Esophagus squamous epithelium (tissue), 5 donors: ENCODE results near the gene RINL. TPM values are rescaled to one million over a fixed set of nuclear protein-coding genes. Genes with fewer than 3 reads are reported as not detected.
A peak's percentile ranks its signal among the peaks of the same experiment; 100 is the strongest.

Experiments used
- DNase-seq: peaks from one replicate; lab custom pipeline; 2025; lab: John Stamatoyannopoulos, UW
- H3K27ac ChIP-seq, 4 donors: fragments of 200-600 bp; sonication (generic); one replicate each; pipeline ENCODE4 v1.5.1; 2016 to 2019; ENCODE audit warnings: mild to moderate bottlenecking in 1 of 4
- H3K27me3 ChIP-seq, 4 donors: fragments of 200-600 bp; sonication (generic); 1 replicate in 3 of 4; 2 replicates in 1 of 4; pipeline versions ENCODE4 v1.5.1 to v1.6.0; 2017 to 2021; ENCODE audit warnings: antibody characterized with exemption in 1 of 4
- H3K36me3 ChIP-seq, 3 donors: fragments of 200-600 bp; sonication (generic); one replicate each; pipeline ENCODE4 v1.5.1; 2016 to 2019
- H3K4me1 ChIP-seq, 3 donors: fragments of 200-600 bp; sonication (generic); one replicate each; pipeline ENCODE4 v1.5.1; 2017 to 2019
- H3K4me3 ChIP-seq, 4 donors: fragments of 200-600 bp; sonication (generic); 1 replicate in 3 of 4; 2 replicates in 1 of 4; pipeline ENCODE4 v1.5.1; 2016 to 2019; ENCODE audit warnings: mild to moderate bottlenecking in 2 of 4, moderate library complexity in 1 of 4
- H3K9me3 ChIP-seq, 3 donors: fragments of 200-600 bp; sonication (generic); one replicate each; pipeline ENCODE4 v1.5.1; 2016 to 2019
- CTCF ChIP-seq, 6 experiments: fragments of 450-650 bp in 4 of 6; fragments of 200-600 bp in 2 of 6; sonication (generic) in 2 of 6; IDR thresholded peaks; one replicate each; pipeline ENCODE4 v1.5.1; 2016 to 2019; ENCODE audit warnings: antibody characterized with exemption in 6 of 6, mild to moderate bottlenecking in 4 of 6, moderate library complexity in 4 of 6
- POLR2A ChIP-seq, 4 donors: fragments of 450-650 bp; IDR thresholded peaks; one replicate each; pipeline ENCODE4 v1.6.1; 2017; ENCODE audit warnings: antibody characterized with exemption in 4 of 4, mild to moderate bottlenecking in 4 of 4, moderate library complexity in 3 of 4
- WGBS, 2 donors: methylation state at CpG; one replicate each; pipeline ENCODE4 v1.1.5; 2018; 5-methylcytosine and 5-hydroxymethylcytosine counted together
- intact Hi-C: fragments of 100-400 bp; cut with DNase I; formaldehyde crosslinking; loops from one replicate; pipeline ENCODE4 v1.15.0; 2022
- total RNA-seq, 4 donors: library from RNA; depleted of rRNA; stranded (reverse); fragments of >200 nt; gene quantifications; one replicate each; pipeline ENCODE4 v1.1.0, GENCODE V29; 2016
- donor health status: DM: yes; HTN: yes; CAD: no.

RINL gene
- total RNA-seq, 4 donors from 2014 or later, result 4.8 to 14.9 (median 5.7) TPM

GRCh38 chr19:38899447-38900201, 21.5 kb upstream of the RINL start, which contains the start of the genes NFKBIB and SIRT2:
TSS of gene NFKBIB (plus strand) at chr19:38899969. CDS start at chr19:38900033, 64 bp downstream.
TSS of gene SIRT2 (minus strand) at chr19:38899618. CDS start at chr19:38899521, 97 bp downstream.
- DNase-seq, result peak; percentile 100
- WGBS, 2 donors, result 0% methylated on average over 17 to 31 of the region's 64 CpGs
- Histone ChIP-seq H3K27me3 (no peaks in the 10 kb centered on the region), H3K9me3 (no peaks in the 10 kb centered on the region), H3K4me3 (peak within 1 kb of the TSS; percentile 72 to 99 (median 84)), H3K36me3 (peaks cover 0 to 16% (median 0%) of the 10 kb centered on the region in 3 donors), H3K27ac (peak within 1 kb of the TSS; percentile 94 to 99 (median 96)), H3K4me1 (peaks cover 20 to 53% (median 20%) of the 10 kb centered on the region in 3 donors)
- intact Hi-C loops, result no loop called here
- TF ChIP-seq CTCF (IDR thresholded peaks at IDR 0.05) (peak in 1 of 6 experiments; percentile 37), POLR2A (IDR thresholded peaks at IDR 0.05) (peak in 3 of 4 donors; percentile 68 to 87 (median 81))

GRCh38 chr19:38898788-38899446, 20.8 kb upstream of the RINL start:
- Histone ChIP-seq H3K9me3 (no peaks in the 10 kb centered on the region), H3K4me3 (peak overlapping the region; percentile 62 to 99 (median 76)), H3K27ac (peak overlapping the region; percentile 92 to 99 (median 95)), H3K36me3 (peaks cover 0 to 14% (median 0%) of the 10 kb centered on the region in 3 donors), H3K27me3 (no peaks in the 10 kb centered on the region), H3K4me1 (peaks cover 20 to 53% (median 20%) of the 10 kb centered on the region in 3 donors)
- TF ChIP-seq CTCF (IDR thresholded peaks at IDR 0.05) (peak in 1 of 6 experiments; percentile 1), POLR2A (IDR thresholded peaks at IDR 0.05) (no peak)
- no peak for DNase-seq
- 0 to 5% methylated on average over 19 to 23 of the region's 25 CpGs for WGBS, 2 donors
- intact Hi-C loops, result no loop called here

- H3K27ac ChIP-seq, result no peak overlapping the region
- intact Hi-C loops, result no loop called here
- 67 to 75% methylated on average over 8 to 9 of the region's 9 CpGs for WGBS, 2 donors
Observed at GRCh38 chr19:38894968-38895367, 16.9 kb upstream of the RINL start.

GRCh38 chr19:38893341-38893771, 15.3 kb upstream of the RINL start:
- TF ChIP-seq CTCF (IDR thresholded peaks at IDR 0.05), result no peak
- no peak for TF ChIP-seq POLR2A (IDR thresholded peaks at IDR 0.05)
- no peaks in the 10 kb centered on the region for H3K27me3 ChIP-seq
- H3K27ac ChIP-seq, result no peak overlapping the region
- DNase-seq, result no peak
- peaks cover 6 to 22% (median 8%) of the 10 kb centered on the region in 3 donors for H3K4me1 ChIP-seq
- intact Hi-C loops, result no loop called here
- H3K4me3 ChIP-seq, result no peak overlapping the region
- WGBS, 2 donors, result 70 to 93% methylated on average over 2 to 3 of the region's 14 CpGs
- peaks cover 5 to 64% (median 17%) of the 10 kb centered on the region in 3 donors for H3K36me3 ChIP-seq
- no peaks in the 10 kb centered on the region for H3K9me3 ChIP-seq

More at GRCh38 chr19:38894968-38895367, 16.9 kb upstream of the RINL start:
- Histone ChIP-seq H3K9me3 (no peaks in the 10 kb centered on the region), H3K36me3 (peaks cover 2 to 48% (median 3%) of the 10 kb centered on the region in 3 donors), H3K4me1 (peaks cover 11 to 31% (median 13%) of the 10 kb centered on the region in 3 donors), H3K27me3 (no peaks in the 10 kb centered on the region), H3K4me3 (no peak overlapping the region)
- no peak for TF ChIP-seq CTCF (IDR thresholded peaks at IDR 0.05)
- TF ChIP-seq POLR2A (IDR thresholded peaks at IDR 0.05), result no peak
- no peak for DNase-seq
